GM19438 (cell line): ENCODE data around the gene LZTR1.
"Not testable (repeated sequence)": the region's sequence is repeated elsewhere in the genome, so short reads cannot be mapped to it uniquely, and the experiment has no call there.

ENCODE experiments used
- ATAC-seq: cut with Tn5 transposase; IDR thresholded peaks from one replicate; pipeline ENCODE4 v1.9.1; 2021; ENCODE audit warnings: low read depth; ENCODE audit not compliant: unreplicated experiment

The LZTR1 gene

GRCh38 chr22:20965104-20965887, 16.8 kb upstream of the LZTR1 start:
- no peak for ATAC-seq

- ATAC-seq, result no peak
Measured at GRCh38 chr22:20965888-20966855, 15.9 kb upstream of the LZTR1 start.

- ATAC-seq, result no peak
Measured at GRCh38 chr22:20966883-20967696, 15.0 kb upstream of the LZTR1 start, which contains the start of gene AIFM3. Gene AIFM3, plus strand, starts transcription at chr22:20967255. Its CDS starts 690 bp downstream, at chr22:20967945.

- ATAC-seq, result no peak
Measured at GRCh38 chr22:20967697-20968211, 14.3 kb upstream of the LZTR1 start.

GRCh38 chr22:20968281-20968977, 13.7 kb upstream of the LZTR1 start:
- no peak for ATAC-seq

GRCh38 chr22:20970939-20971657, 11.0 kb upstream of the LZTR1 start:
- ATAC-seq, result no peak

GRCh38 chr22:20972014-20972694, 9.9 kb upstream of the LZTR1 start:
- ATAC-seq, result not testable (repeated sequence)

GRCh38 chr22:20972933-20973577, 9.0 kb upstream of the LZTR1 start:
- ATAC-seq, result no peak

GRCh38 chr22:20973634-20974286, 8.3 kb upstream of the LZTR1 start:
- no peak for ATAC-seq

- ATAC-seq, result no peak
Measured at GRCh38 chr22:20974336-20974955, 7.7 kb upstream of the LZTR1 start.

- no peak for ATAC-seq
Measured at GRCh38 chr22:20975541-20976290, 6.4 kb upstream of the LZTR1 start.

GRCh38 chr22:20976291-20976877, 5.7 kb upstream of the LZTR1 start:
- ATAC-seq, result no peak

GRCh38 chr22:20977019-20977418, 5.1 kb upstream of the LZTR1 start:
- no peak for ATAC-seq

GRCh38 chr22:20977516-20978170, 4.5 kb upstream of the LZTR1 start:
- ATAC-seq, result no peak

- ATAC-seq, result no peak
Measured at GRCh38 chr22:20978419-20978818, 3.7 kb upstream of the LZTR1 start.
